ENCODE data around the gene RAP1GDS1. TPM values are rescaled to one million over a fixed set of nuclear protein-coding genes. Genes with fewer than 3 reads are reported as not detected.
A peak's percentile ranks its signal among the peaks of the same experiment; 100 is the strongest.

Gene RAP1GDS1
- polyA plus RNA-seq, 2 donors = 12.6 to 16.5 TPM

DNA sequence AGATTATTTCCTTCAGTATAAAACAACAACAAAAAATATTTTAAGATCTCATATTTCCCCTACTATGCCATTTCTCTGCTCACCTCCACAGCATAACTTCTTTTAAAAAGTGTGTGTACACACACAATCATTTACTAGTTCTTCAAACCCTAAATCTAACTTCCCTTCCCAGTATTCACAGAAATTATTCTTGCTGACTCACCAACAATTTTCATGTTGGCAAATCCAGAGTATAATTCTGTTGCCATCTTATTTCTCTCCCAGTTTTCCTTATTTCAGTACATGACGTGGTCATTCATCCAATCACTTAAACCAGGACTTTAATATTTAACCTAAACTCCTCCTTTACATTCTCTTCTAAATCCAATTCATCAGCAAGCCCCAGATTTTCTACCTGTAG lies 11.4 kb upstream of the RAP1GDS1 start:
- H3K27me3 ChIP-seq (ENCODE audit: control insufficient read depth in 1 of 2, insufficient read depth in 2 of 2, low read length in 2 of 2) = no peaks in the 10 kb centered on the region
- WGBS, 2 donors = 83 to 84% methylated on average over 1 of the region's 1 CpG
- H3K4me3 ChIP-seq (ENCODE audit: low read depth in 1 of 2, low read length in 2 of 2) = no peak overlapping the region
- no peaks in the 10 kb centered on the region for H3K36me3 ChIP-seq (ENCODE audit: control insufficient read depth in 2 of 2, insufficient read depth in 2 of 2, low read length in 1 of 2)
- H3K9me3 ChIP-seq (ENCODE audit: control insufficient read depth in 2 of 2, insufficient read depth in 1 of 2, low read depth in 1 of 2, low read length in 1 of 2) = no peaks in the 10 kb centered on the region
- no peak overlapping the region for H3K27ac ChIP-seq (ENCODE audit: low read depth in 2 of 2, low read length in 1 of 2)
- no peaks in the 10 kb centered on the region for H3K4me1 ChIP-seq (ENCODE audit: control insufficient read depth in 2 of 2, insufficient read depth in 2 of 2, low read length in 1 of 2)

DNA sequence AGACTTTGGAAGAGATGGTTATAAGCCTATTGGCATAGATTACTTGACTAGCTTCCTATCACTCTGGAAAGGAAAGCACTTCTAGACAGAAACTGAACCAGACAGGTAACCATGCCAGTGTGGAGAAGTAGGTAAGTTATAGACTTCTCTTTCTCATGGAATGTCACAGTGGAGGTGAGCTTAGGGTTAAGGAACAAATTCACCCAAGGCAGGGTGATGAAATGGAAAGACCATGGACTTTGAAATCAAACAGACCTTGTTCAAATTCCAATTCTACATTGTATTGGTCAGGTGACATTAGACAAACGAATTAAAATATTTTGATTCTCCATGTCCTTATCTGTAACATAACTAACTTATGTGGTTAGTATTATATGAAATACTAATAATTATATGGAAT lies 7.7 kb upstream of the RAP1GDS1 start:
- no peaks in the 10 kb centered on the region for H3K36me3 ChIP-seq (ENCODE audit: control insufficient read depth in 2 of 2, insufficient read depth in 2 of 2, low read length in 1 of 2)
- no peaks in the 10 kb centered on the region for H3K27me3 ChIP-seq (ENCODE audit: control insufficient read depth in 1 of 2, insufficient read depth in 2 of 2, low read length in 2 of 2)
- WGBS, 2 donors = 71 to 83% methylated on average over 1 of the region's 1 CpG
- H3K9me3 ChIP-seq (ENCODE audit: control insufficient read depth in 2 of 2, insufficient read depth in 1 of 2, low read depth in 1 of 2, low read length in 1 of 2) = no peaks in the 10 kb centered on the region
- H3K4me3 ChIP-seq (ENCODE audit: low read depth in 1 of 2, low read length in 2 of 2) = no peak overlapping the region
- H3K27ac ChIP-seq (ENCODE audit: low read depth in 2 of 2, low read length in 1 of 2) = no peak overlapping the region
- no peaks in the 10 kb centered on the region for H3K4me1 ChIP-seq (ENCODE audit: control insufficient read depth in 2 of 2, insufficient read depth in 2 of 2, low read length in 1 of 2)

DNA sequence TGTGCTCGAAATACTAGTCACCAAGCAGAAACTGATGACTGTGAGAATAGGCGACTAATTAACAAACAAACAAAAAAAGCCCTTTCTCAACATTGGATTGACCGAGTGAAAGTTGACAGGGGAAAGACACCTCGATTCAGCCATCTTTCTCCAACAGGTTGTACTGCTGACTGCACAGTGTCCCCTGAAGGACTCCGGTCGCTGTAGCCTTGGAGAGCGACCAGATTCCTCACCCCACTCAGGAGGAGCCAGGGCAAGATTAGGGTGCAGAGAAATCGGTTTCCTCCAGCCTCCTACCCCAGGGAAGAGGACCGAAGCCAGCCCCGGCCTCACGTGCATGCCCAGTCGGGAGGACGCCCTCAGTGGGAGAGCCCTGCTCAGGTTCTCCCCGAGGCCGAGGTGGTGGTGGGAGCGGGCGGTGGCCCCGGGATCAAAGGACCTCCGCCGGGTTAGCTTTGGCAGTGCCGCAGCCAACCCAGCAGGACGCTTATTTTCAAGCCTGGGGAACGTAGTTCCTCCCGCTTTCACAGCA lies 1.1 kb upstream of the RAP1GDS1 start:
- WGBS, 2 donors = 1 to 2% methylated on average over 24 of the region's 24 CpGs
- Histone ChIP-seq H3K4me1 (ENCODE audit: control insufficient read depth in 2 of 2, insufficient read depth in 2 of 2, low read length in 1 of 2) (no peaks in the 10 kb centered on the region), H3K36me3 (ENCODE audit: control insufficient read depth in 2 of 2, insufficient read depth in 2 of 2, low read length in 1 of 2) (no peaks in the 10 kb centered on the region)

DNA sequence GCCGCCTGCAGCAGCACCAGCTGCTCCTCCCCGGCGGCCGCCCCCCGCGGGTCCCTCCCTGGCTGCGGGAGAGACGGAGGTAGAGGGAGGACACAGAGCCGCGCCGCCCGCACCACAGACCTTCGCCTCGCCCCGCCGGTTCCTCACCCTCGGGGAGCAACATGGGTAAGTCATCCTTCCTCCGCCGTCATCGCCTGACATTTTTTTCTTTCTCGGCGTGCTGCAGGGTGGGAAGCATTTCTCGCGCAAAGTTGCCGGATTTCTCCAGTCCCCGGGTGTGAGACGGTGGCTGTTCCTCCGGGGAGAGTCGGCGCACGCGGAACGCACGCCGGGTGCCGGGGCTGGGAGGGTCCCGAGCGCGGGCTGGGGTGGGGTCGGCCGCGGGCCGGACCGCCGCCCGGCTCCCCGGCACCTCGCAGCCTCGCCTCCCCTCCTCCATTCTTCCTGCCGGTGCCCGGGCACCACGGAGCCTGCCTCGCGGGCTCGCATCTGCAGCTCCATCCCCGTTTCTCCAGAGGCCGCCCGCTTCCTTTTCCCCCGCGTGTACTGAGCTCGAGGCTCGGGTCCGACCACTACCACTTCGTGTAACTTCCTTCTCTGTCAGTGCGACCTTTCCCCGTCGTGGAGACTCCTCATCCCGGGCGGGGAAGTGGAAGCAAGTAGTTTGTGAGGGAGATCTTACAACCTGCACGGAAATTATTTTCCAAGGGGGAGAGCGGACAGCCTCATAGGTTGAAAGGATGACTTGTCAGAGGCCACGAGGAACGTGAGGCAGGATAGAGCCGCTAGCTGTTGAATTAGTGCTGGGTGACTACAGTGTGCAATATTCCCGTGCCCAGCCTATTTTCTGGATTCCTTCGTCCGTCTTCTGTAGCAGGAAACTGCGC lies 464 bp downstream of the RAP1GDS1 start:
- Histone ChIP-seq H3K36me3 (ENCODE audit: control insufficient read depth in 2 of 2, insufficient read depth in 2 of 2, low read length in 1 of 2) (no peaks in the 10 kb centered on the region), H3K27ac (ENCODE audit: low read depth in 2 of 2, low read length in 1 of 2) (peak overlapping the region; percentile 90 to 99), H3K4me3 (ENCODE audit: low read depth in 1 of 2, low read length in 2 of 2) (peak overlapping the region; percentile 66 to 92), H3K4me1 (ENCODE audit: control insufficient read depth in 2 of 2, insufficient read depth in 2 of 2, low read length in 1 of 2) (no peaks in the 10 kb centered on the region), H3K27me3 (ENCODE audit: control insufficient read depth in 1 of 2, insufficient read depth in 2 of 2, low read length in 2 of 2) (no peaks in the 10 kb centered on the region), H3K9me3 (ENCODE audit: control insufficient read depth in 2 of 2, insufficient read depth in 1 of 2, low read depth in 1 of 2, low read length in 1 of 2) (no peaks in the 10 kb centered on the region)
- WGBS, 2 donors = 0 to 1% methylated on average over 75 to 78 of the region's 78 CpGs

More for the DNA sequence above, 1.1 kb upstream of the RAP1GDS1 start:
- no peaks in the 10 kb centered on the region for H3K9me3 ChIP-seq (ENCODE audit: control insufficient read depth in 2 of 2, insufficient read depth in 1 of 2, low read depth in 1 of 2, low read length in 1 of 2)
- no peaks in the 10 kb centered on the region for H3K27me3 ChIP-seq (ENCODE audit: control insufficient read depth in 1 of 2, insufficient read depth in 2 of 2, low read length in 2 of 2)
- peak overlapping the region; percentile 66 to 78 for H3K4me3 ChIP-seq (ENCODE audit: low read depth in 1 of 2, low read length in 2 of 2)
- peak overlapping the region; percentile 96 to 99 for H3K27ac ChIP-seq (ENCODE audit: low read depth in 2 of 2, low read length in 1 of 2)

DNA sequence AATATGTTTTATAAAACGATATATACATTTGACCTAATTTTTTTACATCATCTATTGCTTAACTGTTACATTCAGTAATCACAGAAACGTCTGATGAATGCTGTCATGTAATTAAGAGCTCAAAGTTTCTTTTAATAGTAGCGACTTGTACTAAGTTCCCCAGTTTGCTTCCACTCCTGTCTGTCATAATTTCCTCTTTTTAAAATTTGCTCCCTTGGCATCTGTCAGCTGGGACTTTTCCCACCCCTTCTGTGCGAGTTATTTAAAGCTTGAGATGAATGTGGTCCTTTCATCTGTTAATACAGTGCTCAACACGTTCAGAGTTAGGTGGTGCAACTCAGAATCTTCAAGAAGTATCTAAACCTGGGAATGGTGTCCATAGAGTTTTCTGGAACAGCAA lies 1.2 kb downstream of the RAP1GDS1 start:
- H3K4me1 ChIP-seq (ENCODE audit: control insufficient read depth in 2 of 2, insufficient read depth in 2 of 2, low read length in 1 of 2) = no peaks in the 10 kb centered on the region
- H3K27ac ChIP-seq (ENCODE audit: low read depth in 2 of 2, low read length in 1 of 2) = no peak overlapping the region
- no peaks in the 10 kb centered on the region for H3K36me3 ChIP-seq (ENCODE audit: control insufficient read depth in 2 of 2, insufficient read depth in 2 of 2, low read length in 1 of 2)
- H3K27me3 ChIP-seq (ENCODE audit: control insufficient read depth in 1 of 2, insufficient read depth in 2 of 2, low read length in 2 of 2) = no peaks in the 10 kb centered on the region
- H3K4me3 ChIP-seq (ENCODE audit: low read depth in 1 of 2, low read length in 2 of 2) = peak overlapping the region in 1 of 2 donors; percentile 66
- H3K9me3 ChIP-seq (ENCODE audit: control insufficient read depth in 2 of 2, insufficient read depth in 1 of 2, low read depth in 1 of 2, low read length in 1 of 2) = no peaks in the 10 kb centered on the region
- WGBS, 2 donors = 4 to 7% methylated on average over 5 of the region's 5 CpGs

DNA sequence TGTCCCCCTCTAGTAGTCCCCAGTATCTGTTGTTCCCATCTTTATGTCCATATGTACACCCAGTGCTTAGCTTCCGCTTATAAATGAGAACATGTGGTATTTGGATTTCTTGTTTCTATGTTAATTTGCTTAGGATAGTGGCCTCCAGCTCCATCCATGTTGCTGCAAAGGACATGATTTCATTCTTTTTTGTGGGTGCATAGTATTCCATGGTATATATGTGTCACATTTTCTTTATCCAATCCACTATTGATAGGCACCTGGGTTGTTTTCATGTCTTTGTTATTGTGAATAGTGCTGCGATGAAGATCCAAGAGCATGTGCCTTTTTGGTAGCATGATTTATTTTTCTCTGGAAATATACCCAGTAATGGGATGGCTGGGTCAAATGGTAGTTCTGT lies 6.3 kb downstream of the RAP1GDS1 start:
- no peaks in the 10 kb centered on the region for H3K4me1 ChIP-seq (ENCODE audit: control insufficient read depth in 2 of 2, insufficient read depth in 2 of 2, low read length in 1 of 2)
- no peaks in the 10 kb centered on the region for H3K36me3 ChIP-seq (ENCODE audit: control insufficient read depth in 2 of 2, insufficient read depth in 2 of 2, low read length in 1 of 2)
- no peak overlapping the region for H3K27ac ChIP-seq (ENCODE audit: low read depth in 2 of 2, low read length in 1 of 2)
- no peaks in the 10 kb centered on the region for H3K27me3 ChIP-seq (ENCODE audit: control insufficient read depth in 1 of 2, insufficient read depth in 2 of 2, low read length in 2 of 2)
- WGBS, 2 donors = 97 to 100% methylated on average over 2 of the region's 2 CpGs
- no peaks in the 10 kb centered on the region for H3K9me3 ChIP-seq (ENCODE audit: control insufficient read depth in 2 of 2, insufficient read depth in 1 of 2, low read depth in 1 of 2, low read length in 1 of 2)
- H3K4me3 ChIP-seq (ENCODE audit: low read depth in 1 of 2, low read length in 2 of 2) = no peak overlapping the region

DNA sequence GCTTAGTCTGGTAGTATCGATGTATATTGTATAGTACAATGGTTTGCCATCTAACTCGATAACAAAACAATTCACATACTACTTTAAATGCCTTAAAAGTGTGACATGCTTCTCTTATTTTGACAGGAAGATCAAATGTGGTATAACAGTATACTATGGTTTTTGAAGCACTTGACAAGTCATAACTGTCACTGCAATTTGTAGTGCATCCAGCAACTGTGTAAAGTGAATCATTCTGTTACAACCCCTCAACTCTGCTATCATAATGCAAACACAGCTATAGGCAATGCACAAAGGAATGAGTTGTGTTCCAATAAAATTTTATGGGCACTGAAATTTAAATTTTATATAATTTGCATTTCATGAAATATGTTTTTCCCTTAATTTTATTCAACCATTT lies 14.0 kb downstream of the RAP1GDS1 start:
- no peaks in the 10 kb centered on the region for H3K4me1 ChIP-seq (ENCODE audit: control insufficient read depth in 2 of 2, insufficient read depth in 2 of 2, low read length in 1 of 2)
- H3K36me3 ChIP-seq (ENCODE audit: control insufficient read depth in 2 of 2, insufficient read depth in 2 of 2, low read length in 1 of 2) = no peaks in the 10 kb centered on the region
- WGBS, 2 donors = 89 to 90% methylated on average over 2 of the region's 2 CpGs
- H3K4me3 ChIP-seq (ENCODE audit: low read depth in 1 of 2, low read length in 2 of 2) = no peak overlapping the region
- no peaks in the 10 kb centered on the region for H3K27me3 ChIP-seq (ENCODE audit: control insufficient read depth in 1 of 2, insufficient read depth in 2 of 2, low read length in 2 of 2)
- no peak overlapping the region for H3K27ac ChIP-seq (ENCODE audit: low read depth in 2 of 2, low read length in 1 of 2)
- no peaks in the 10 kb centered on the region for H3K9me3 ChIP-seq (ENCODE audit: control insufficient read depth in 2 of 2, insufficient read depth in 1 of 2, low read depth in 1 of 2, low read length in 1 of 2)

DNA sequence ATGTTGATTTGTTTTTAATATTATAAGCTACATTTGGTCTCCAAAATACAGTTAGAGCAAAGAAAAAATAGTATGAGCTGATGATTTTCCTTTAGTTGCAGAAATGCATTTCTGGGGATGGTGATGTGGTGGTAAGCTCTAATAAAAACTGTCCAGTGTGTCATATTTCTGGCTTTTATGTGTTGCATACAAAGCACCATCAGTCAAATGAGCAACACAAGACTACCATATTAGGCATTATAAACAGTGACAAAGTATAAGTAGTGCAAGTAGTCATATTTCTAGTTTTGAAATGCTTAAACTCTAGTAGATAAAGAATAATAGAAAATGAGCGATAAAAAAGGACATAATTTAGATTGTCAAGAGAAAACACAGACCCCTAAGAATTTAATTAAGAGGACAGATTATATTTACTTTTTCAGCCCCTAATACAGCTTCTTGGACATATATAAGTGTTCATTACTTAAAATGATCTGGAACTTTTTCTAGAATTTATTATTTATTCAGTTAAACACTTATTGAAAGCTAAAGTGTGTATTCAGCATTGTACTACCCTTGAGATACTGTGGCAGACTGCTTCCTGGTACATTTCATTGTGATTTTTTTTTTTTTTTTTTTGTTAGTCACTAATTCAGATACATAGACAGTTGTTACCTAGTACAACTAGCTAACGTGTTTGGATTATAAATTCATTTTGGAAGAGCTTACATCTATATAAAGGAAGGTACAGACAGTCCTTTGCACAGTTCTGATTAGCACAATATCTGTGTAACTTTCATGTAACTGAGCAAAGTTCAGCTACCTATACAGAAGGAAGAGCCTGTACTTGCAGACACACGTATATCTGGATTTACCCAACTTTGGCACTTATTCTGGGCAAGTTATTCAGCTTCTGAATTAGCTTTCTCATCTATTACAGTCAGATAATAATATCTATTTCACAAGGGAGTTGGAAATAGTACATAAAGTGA lies 22.3 kb downstream of the RAP1GDS1 start:
- no peaks in the 10 kb centered on the region for H3K27me3 ChIP-seq (ENCODE audit: control insufficient read depth in 1 of 2, insufficient read depth in 2 of 2, low read length in 2 of 2)
- H3K36me3 ChIP-seq (ENCODE audit: control insufficient read depth in 2 of 2, insufficient read depth in 2 of 2, low read length in 1 of 2) = no peaks in the 10 kb centered on the region
- H3K4me1 ChIP-seq (ENCODE audit: control insufficient read depth in 2 of 2, insufficient read depth in 2 of 2, low read length in 1 of 2) = no peaks in the 10 kb centered on the region
- no peaks in the 10 kb centered on the region for H3K9me3 ChIP-seq (ENCODE audit: control insufficient read depth in 2 of 2, insufficient read depth in 1 of 2, low read depth in 1 of 2, low read length in 1 of 2)
- WGBS, 2 donors = 57% methylated on average over 3 of the region's 3 CpGs
- no peak overlapping the region for H3K4me3 ChIP-seq (ENCODE audit: low read depth in 1 of 2, low read length in 2 of 2)
- H3K27ac ChIP-seq (ENCODE audit: low read depth in 2 of 2, low read length in 1 of 2) = no peak overlapping the region

DNA sequence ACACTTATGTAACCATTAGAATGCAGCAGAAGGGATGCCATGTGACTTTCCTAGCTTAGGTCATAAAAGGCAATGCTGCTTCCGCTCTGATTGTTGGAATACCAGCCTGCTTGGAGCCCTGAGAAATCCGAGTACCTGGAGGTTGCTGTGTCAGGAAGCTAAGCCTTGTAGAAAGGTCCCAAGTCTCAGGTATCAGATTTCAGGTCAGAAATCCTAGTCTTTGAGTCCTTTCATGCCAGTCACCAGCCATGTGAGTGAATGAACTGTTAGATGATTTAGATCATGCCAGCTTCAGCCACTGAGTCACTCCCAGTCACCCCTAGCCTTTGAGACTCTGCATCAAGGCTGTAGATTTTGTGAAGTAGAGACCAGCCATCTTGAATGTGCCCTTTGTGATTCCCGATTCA lies 23.5 kb downstream of the RAP1GDS1 start:
- Histone ChIP-seq H3K4me1 (ENCODE audit: control insufficient read depth in 2 of 2, insufficient read depth in 2 of 2, low read length in 1 of 2) (no peaks in the 10 kb centered on the region), H3K27ac (ENCODE audit: low read depth in 2 of 2, low read length in 1 of 2) (peak overlapping the region in 1 of 2 donors; percentile 21), H3K27me3 (ENCODE audit: control insufficient read depth in 1 of 2, insufficient read depth in 2 of 2, low read length in 2 of 2) (no peaks in the 10 kb centered on the region), H3K9me3 (ENCODE audit: control insufficient read depth in 2 of 2, insufficient read depth in 1 of 2, low read depth in 1 of 2, low read length in 1 of 2) (no peaks in the 10 kb centered on the region), H3K36me3 (ENCODE audit: control insufficient read depth in 2 of 2, insufficient read depth in 2 of 2, low read length in 1 of 2) (no peaks in the 10 kb centered on the region), H3K4me3 (ENCODE audit: low read depth in 1 of 2, low read length in 2 of 2) (no peak overlapping the region)
- WGBS, 2 donors = 87 to 91% methylated on average over 3 of the region's 3 CpGs
